GM23248 (cell line): ENCODE results near the gene SNAPIN.

Source experiments
- EZH2 ChIP-seq: fragments of 200-600 bp; sonication (generic); IDR thresholded peaks from 2 replicates; pipeline ENCODE4 v1.6.1; 2018; ENCODE audit warnings: antibody characterized with exemption, mild to moderate bottlenecking; ENCODE audit not compliant: insufficient read depth, poor library complexity, severe bottlenecking
- EZH2phosphoT487 ChIP-seq: fragments of 200-600 bp; sonication (generic); IDR thresholded peaks from 2 replicates; pipeline ENCODE4 v1.6.1; 2018; ENCODE audit warnings: antibody characterized with exemption, moderate library complexity, mild to moderate bottlenecking, low read depth; ENCODE audit not compliant: insufficient read depth

DNA sequence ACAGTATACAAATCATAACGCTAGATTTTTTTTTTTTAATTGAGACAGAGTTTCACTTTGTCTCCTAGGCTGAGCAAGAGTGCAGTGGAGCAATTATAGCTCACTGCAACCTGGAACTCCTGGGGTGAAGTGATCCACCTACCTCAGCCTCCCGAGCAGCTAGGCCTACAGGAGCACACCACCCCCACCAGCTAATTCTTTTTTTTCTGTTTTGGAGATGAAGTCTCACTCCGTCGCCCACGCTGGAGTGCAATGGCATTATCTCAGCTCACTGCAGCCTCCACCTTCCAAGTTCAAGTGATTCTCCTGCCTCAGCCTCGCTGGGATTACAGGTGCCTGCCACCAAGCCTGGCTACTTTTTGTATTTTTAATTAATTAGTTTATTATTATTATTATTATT lies 41.3 kb downstream of the SNAPIN start:
- TF ChIP-seq EZH2phosphoT487 (no peak), EZH2 (no peak)
